K562 (cell line): ENCODE results near the gene NLRP5. TPM values are rescaled to one million over a fixed set of nuclear protein-coding genes. Genes with fewer than 3 reads are reported as not detected.
A peak's percentile ranks its signal among the peaks of the same experiment; 100 is the strongest.

Source experiments
- ATAC-seq: fragments of 200-7000 bp; cut with Tn5 transposase; 3 replicates; pipeline ENCODE4 v1.9.1; 2020; ENCODE audit warnings: moderate library complexity
- BruUV-seq: library from RNA; stranded (reverse); fragments of 400-500 nt; replicated peaks from 2 replicates; lab custom pipeline; 2021; lab: Mats Ljungman, UMichigan
- CTCF ChIA-PET: fragments of 300-600 bp; formaldehyde crosslinking; extraction: SDS; loops from one replicate; lab custom pipeline; 2021; ENCODE audit warnings: low intra/inter-chr PET ratio; lab: Yijun Ruan, JAX
- POLR2A ChIA-PET: fragments of 300-600, 350-650 bp; sonication (Branson Sonifier 250); formaldehyde crosslinking; extraction: SDS; loops from one replicate; lab custom pipeline; 2021; ENCODE audit warnings: antibody characterized with exemption, inconsistent platforms; lab: Yijun Ruan, JAX
- DNase-seq, 4 experiments: peaks; one replicate each; pipeline versions ENCODE4 v3.0.0 to v3.0.0-alpha.2; 2011 to 2018; ENCODE audit warnings: low spot score in 3 of 4, mixed read lengths in 3 of 4; ENCODE audit errors: extremely low read depth in 1 of 4
- FAIRE-seq: peaks from 2 replicates; lab custom pipeline; 2011; peaks lifted over from hg19 to GRCh38; lab: Jason Lieb, UNC
- H2AFZ ChIP-seq: 2 replicates; pipeline ENCODE4 v1.6.0; 2011; ENCODE audit warnings: low read depth, low read length, control low read depth, inconsistent platforms
- H3K27ac ChIP-seq: fragments of 200-600 bp; 3 replicates; pipeline ENCODE4 v1.8.0; 2011; ENCODE audit warnings: low read depth, mild to moderate bottlenecking, control low read depth, inconsistent platforms, low read length, moderate library complexity, mixed read lengths; ENCODE audit errors: extremely low read depth
- H3K27me3 ChIP-seq, 2 experiments: fragments of 300-600 bp in 1 of 2; 2 replicates in 1 of 2; 3 replicates in 1 of 2; pipeline versions ENCODE4 v1.6.0 to v1.8.0; 2011; ENCODE audit warnings: inconsistent platforms in 2 of 2, low read length in 2 of 2, mild to moderate bottlenecking in 1 of 2, mixed read lengths in 1 of 2, moderate library complexity in 1 of 2; ENCODE audit not compliant: control insufficient read depth in 2 of 2, insufficient read depth in 2 of 2
- H3K36me3 ChIP-seq: fragments of 300-600 bp; 3 replicates; pipeline ENCODE4 v1.8.0; 2011; ENCODE audit warnings: mild to moderate bottlenecking, low read length, inconsistent platforms; ENCODE audit not compliant: control insufficient read depth, insufficient read depth
- H3K4me1 ChIP-seq, 2 experiments: fragments of 200-600 bp in 1 of 2; replicated peaks in 1 of 2; 2 replicates in 1 of 2; 3 replicates in 1 of 2; pipeline versions ENCODE4 v1.5.1 to v1.8.0; 2011; ENCODE audit warnings: inconsistent platforms in 2 of 2, low read length in 2 of 2, mild to moderate bottlenecking in 1 of 2, mixed read lengths in 1 of 2, moderate library complexity in 1 of 2; ENCODE audit not compliant: control insufficient read depth in 2 of 2, insufficient read depth in 2 of 2
- H3K4me2 ChIP-seq: 2 replicates; pipeline ENCODE4 v1.6.1; 2011; ENCODE audit warnings: low read length, control low read depth, inconsistent platforms, mixed read lengths; ENCODE audit not compliant: insufficient read depth
- H3K4me3 ChIP-seq: fragments of 200-600 bp; sonication (generic), shearing (Covaris generic); 2 replicates; pipeline ENCODE4 v1.5.1; 2016; ENCODE audit warnings: control low read depth, inconsistent platforms
- H3K79me2 ChIP-seq: fragments of 200-600 bp; 3 replicates; pipeline ENCODE4 v1.8.0; 2011; ENCODE audit warnings: low read length, inconsistent platforms; ENCODE audit not compliant: control insufficient read depth, insufficient read depth
- H3K9ac ChIP-seq, 2 experiments: 2 replicates each; pipeline versions ENCODE4 v1.6.0 to v1.6.1; 2011; ENCODE audit warnings: low read depth in 2 of 2, low read length in 2 of 2, control low read depth in 1 of 2, inconsistent platforms in 1 of 2, mild to moderate bottlenecking in 1 of 2, mixed read lengths in 1 of 2; ENCODE audit not compliant: insufficient read depth in 1 of 2
- H3K9me1 ChIP-seq: one replicate; pipeline ENCODE4 v1.6.0; 2011; ENCODE audit warnings: inconsistent platforms, mild to moderate bottlenecking, low read length, moderate library complexity; ENCODE audit not compliant: control insufficient read depth, insufficient read depth
- H3K9me3 ChIP-seq: replicated peaks from 2 replicates; pipeline ENCODE4 v1.5.1; 2011; ENCODE audit warnings: low read depth, low read length, inconsistent platforms; ENCODE audit not compliant: control insufficient read depth, insufficient read depth
- H4K20me1 ChIP-seq: replicated peaks from 2 replicates; pipeline ENCODE4 v1.6.1; 2011; ENCODE audit warnings: low read length, inconsistent platforms, mixed read lengths; ENCODE audit not compliant: control insufficient read depth, insufficient read depth
- C11orf30 ChIP-seq: fragments of 450-650 bp; IDR thresholded peaks from 2 replicates; pipeline ENCODE4 v1.6.1; 2016; ENCODE audit warnings: low read depth, mild to moderate bottlenecking
- DNMT1 ChIP-seq: fragments of 450-650 bp; IDR thresholded peaks from 2 replicates; pipeline ENCODE4 v1.6.1; 2016; ENCODE audit warnings: antibody characterized with exemption, mild to moderate bottlenecking
- GABPA ChIP-seq: fragments of 200-800 bp; sonication (Bioruptor generic); conservative IDR thresholded peaks from 2 replicates; pipeline ENCODE4 v1.6.1; 2016; ENCODE audit warnings: low read depth, missing genetic modification characterization, missing compliant biosample characterization
- GABPB2 ChIP-seq: fragments of 250-450 bp; sonication (Bioruptor Pico); conservative IDR thresholded peaks from 2 replicates; pipeline ENCODE4 v1.5.1; 2021; ENCODE audit warnings: mild to moderate bottlenecking
- MCM7 ChIP-seq, 2 experiments: fragments of 450-650 bp; IDR thresholded peaks; 2 replicates each; pipeline ENCODE4 v1.6.1; 2016 to 2018
- MTA1 ChIP-seq: fragments of 450-650 bp; IDR thresholded peaks from 2 replicates; pipeline ENCODE4 v1.6.1; 2017; ENCODE audit warnings: borderline replicate concordance
- MXI1 ChIP-seq: IDR thresholded peaks from 2 replicates; pipeline ENCODE4 v1.6.1; 2011; ENCODE audit warnings: low read depth, mild to moderate bottlenecking, improper control_type of control experiment, low read length
- PCBP1 ChIP-seq: fragments of 200-400 bp; formaldehyde crosslinking; IDR thresholded peaks from 2 replicates; pipeline ENCODE4 v1.6.1; 2018; ENCODE audit warnings: mild to moderate bottlenecking, low read depth, low read length; ENCODE audit not compliant: poor library complexity, severe bottlenecking
- PTRF ChIP-seq: fragments of 450-650 bp; IDR thresholded peaks from 2 replicates; pipeline ENCODE4 v1.6.1; 2016; ENCODE audit warnings: mild to moderate bottlenecking, missing genetic modification characterization, missing compliant biosample characterization
- RBM22 ChIP-seq: fragments of 200-400 bp; formaldehyde crosslinking; IDR thresholded peaks from 2 replicates; pipeline ENCODE4 v1.6.1; 2018; ENCODE audit warnings: low read length, low read depth; ENCODE audit not compliant: poor library complexity, severe bottlenecking
- SMARCC2 ChIP-seq: fragments of 450-650 bp; IDR thresholded peaks from 2 replicates; pipeline ENCODE4 v1.6.1; 2017; ENCODE audit warnings: antibody characterized with exemption, moderate library complexity, mild to moderate bottlenecking, low read depth
- ZFPM2 ChIP-seq: fragments of 250-450 bp; sonication (Bioruptor Pico); IDR thresholded peaks from 2 replicates; pipeline ENCODE4 v1.5.1; 2022; ENCODE audit warnings: mild to moderate bottlenecking
- ZNF224 ChIP-seq: sonication (generic); formaldehyde crosslinking; IDR thresholded peaks from 2 replicates; pipeline ENCODE4 v1.8.0; 2022; ENCODE audit warnings: mild to moderate bottlenecking, missing genetic modification reagents
- ZNF436 ChIP-seq: fragments of 250-450, 450-650 bp; sonication (Bioruptor Pico); formaldehyde crosslinking; IDR thresholded peaks from 2 replicates; pipeline ENCODE4 v1.7.0; 2020; ENCODE audit warnings: mild to moderate bottlenecking
- ZNF707 ChIP-seq: fragments of 250-450 bp; sonication (Bioruptor Pico); conservative IDR thresholded peaks from 2 replicates; pipeline ENCODE4 v1.8.0; 2022; ENCODE audit warnings: inconsistent platforms, mild to moderate bottlenecking, moderate library complexity
- WGBS: fragments of 100-300 bp; shearing (Covaris generic); methylation state at CpG from one replicate; pipeline ENCODE4 v1.1.6; 2016; ENCODE audit warnings: low coverage, mixed read lengths; ENCODE audit not compliant: insufficient coverage; ENCODE audit errors: missing lambda C conversion rate; 5-methylcytosine and 5-hydroxymethylcytosine counted together
- in situ Hi-C: fragments of 300-500 bp; cut with MboI; formaldehyde crosslinking; loops from 4 replicates; pipeline ENCODE4 v1.15.0; 2018; ENCODE audit warnings: inconsistent platforms, mixed read lengths
- intact Hi-C: fragments of 100-400 bp; cut with micrococcal nuclease; formaldehyde crosslinking; loops from 2 replicates; pipeline ENCODE4 v1.14.2; 2022
- polyA plus RNA-seq, 8 experiments: library from polyadenylated mRNA; depleted of rRNA in 4 of 8; stranded (reverse) in 5 of 8; unstranded in 3 of 8; fragments of >200 nt; fragmentation: Nextera tagmentation in 2 of 8; fragmentation: Illumina TruSeq in 1 of 8; extraction: Ambion mirVana in 2 of 8; extraction: Trizol in 1 of 8; gene quantifications; 2 replicates each; pipeline versions ENCODE4 v1.2.1 to v1.2.3, GENCODE V29; 2011 to 2014; ENCODE audit warnings: inconsistent platforms in 1 of 8, missing spikeins in 1 of 8
- total RNA-seq, 7 experiments: library from RNA; depleted of rRNA in 6 of 7; stranded (reverse); fragments of >200 nt in 6 of 7; fragmentation: Illumina TruSeq in 2 of 7; extraction: Trizol in 2 of 7; gene quantifications; 2 replicates each; pipeline versions ENCODE4 v1.2.1 to v1.2.3, GENCODE V29; 2011 to 2021; ENCODE audit warnings: low replicate concordance in 1 of 7
- TF ChIP-seq, protein P1 (sequence below): fragments of 450-650 bp; formaldehyde crosslinking; IDR thresholded peaks from 2 replicates; pipeline ENCODE4 v1.4.0; 2022; ENCODE audit warnings: missing genetic modification characterization
- TF ChIP-seq, protein P2 (sequence below): fragments of 450-650 bp; IDR thresholded peaks from 2 replicates; pipeline ENCODE4 v1.6.1; 2016; ENCODE audit warnings: missing biosample characterization, missing genetic modification characterization
- TF ChIP-seq, protein P3 (sequence below): sonication (generic); formaldehyde crosslinking; IDR thresholded peaks from 2 replicates; pipeline ENCODE4 v1.9.0; 2022; ENCODE audit warnings: mild to moderate bottlenecking, missing genetic modification reagents
- TF ChIP-seq, protein P4 (sequence below): sonication (generic); IDR thresholded peaks from 2 replicates; pipeline ENCODE4 v1.6.1; 2016

Gene NLRP5
- total and polyA plus RNA-seq, 9 of the 15 experiments (the other 6 are each of a cell fraction or from before 2014, with no cell fraction given) = 0.04 to 0.07 TPM; not detected in 7

DNA sequence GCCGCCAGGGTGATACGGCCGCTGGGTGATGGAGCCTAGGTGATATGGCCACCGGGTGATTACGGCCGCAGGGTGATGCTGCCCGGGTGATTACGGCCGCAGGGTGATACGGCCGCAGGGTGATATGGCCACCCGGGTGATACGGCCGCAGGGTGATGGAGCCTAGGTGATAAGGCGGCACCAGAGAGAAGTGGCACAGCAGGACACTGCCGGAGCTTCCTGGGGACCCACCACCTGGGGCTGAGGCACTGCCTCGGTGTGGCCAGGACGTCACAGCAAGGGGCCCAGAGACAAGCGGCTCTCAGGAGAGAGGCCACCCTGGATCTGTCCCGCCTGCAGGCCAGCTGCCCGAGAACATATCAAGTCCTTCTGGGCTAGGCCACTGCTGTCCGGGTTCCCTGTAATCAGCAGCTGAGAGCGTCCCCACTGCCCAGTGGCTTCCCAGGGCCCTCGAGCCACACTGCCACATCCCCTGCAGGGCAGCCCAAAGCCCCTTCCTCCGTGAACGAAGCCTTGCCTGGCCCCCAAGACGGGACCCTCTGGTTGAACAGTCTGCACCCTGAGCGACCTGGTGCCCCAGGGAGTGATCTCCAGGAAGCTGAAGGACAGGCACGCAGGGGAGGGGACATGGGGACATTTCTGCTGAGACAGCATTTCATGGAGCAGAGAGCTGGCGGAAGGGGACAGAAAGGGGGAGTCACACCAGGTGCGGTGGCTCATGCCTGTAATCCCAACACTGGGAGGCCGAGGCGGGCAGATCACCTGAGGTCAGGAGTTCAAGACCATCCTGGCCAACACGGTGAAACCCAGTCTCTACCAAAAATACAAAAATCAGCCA lies 112.4 kb downstream of the NLRP5 start:
- Histone ChIP-seq H3K36me3 (peaks cover 80% of the 10 kb centered on the region), H3K9me3 (peaks cover 2% of the 10 kb centered on the region; the same call in 1 of the 2 replicates), H3K27me3 (no peaks in the 10 kb centered on the region), H2AFZ (no peak overlapping the region), H3K4me1 (peaks cover 0 to 22% of the 10 kb centered on the region in 2 experiments; a peak in 1 of 5 replicates), H3K79me2 (peaks cover 66% of the 10 kb centered on the region), H3K27ac (no peak overlapping the region), H3K9ac (no peak overlapping the region), H3K4me2 (no peak overlapping the region), H3K4me3 (no peak overlapping the region), H3K9me1 (no peaks in the 10 kb centered on the region), H4K20me1 (no peaks in the 10 kb centered on the region)
- intact Hi-C loops (no loop called here), in situ Hi-C loops (no loop called here)
- ATAC-seq (no peak), FAIRE-seq (no peak), DNase-seq (no peak)
- ChIA-PET CTCF (no interaction called here), POLR2A (no interaction called here)
- no TSS peak for BruUV-seq
- 98% methylated on average over 20 of the region's 34 CpGs for WGBS
- TF ChIP-seq GABPB2 (CRISPR knock-in tag) (no peak), RBM22 (peak; percentile 37), PCBP1 (no peak), DNMT1 (no peak), ZNF436 (CRISPR knock-in tag) (no peak), GABPA (tag) (no peak), SMARCC2 (no peak), ZNF707 (CRISPR knock-in tag) (no peak), ZNF224 (CRISPR knock-in tag) (no peak), MXI1 (no peak), C11orf30 (peak; percentile 76), ZFPM2 (CRISPR knock-in tag) (no peak), PTRF (tag) (no peak), MCM7 (IDR thresholded peaks at IDR 0.05) (no peak), MTA1 (no peak)
- TF ChIP-seq, protein P1, sequence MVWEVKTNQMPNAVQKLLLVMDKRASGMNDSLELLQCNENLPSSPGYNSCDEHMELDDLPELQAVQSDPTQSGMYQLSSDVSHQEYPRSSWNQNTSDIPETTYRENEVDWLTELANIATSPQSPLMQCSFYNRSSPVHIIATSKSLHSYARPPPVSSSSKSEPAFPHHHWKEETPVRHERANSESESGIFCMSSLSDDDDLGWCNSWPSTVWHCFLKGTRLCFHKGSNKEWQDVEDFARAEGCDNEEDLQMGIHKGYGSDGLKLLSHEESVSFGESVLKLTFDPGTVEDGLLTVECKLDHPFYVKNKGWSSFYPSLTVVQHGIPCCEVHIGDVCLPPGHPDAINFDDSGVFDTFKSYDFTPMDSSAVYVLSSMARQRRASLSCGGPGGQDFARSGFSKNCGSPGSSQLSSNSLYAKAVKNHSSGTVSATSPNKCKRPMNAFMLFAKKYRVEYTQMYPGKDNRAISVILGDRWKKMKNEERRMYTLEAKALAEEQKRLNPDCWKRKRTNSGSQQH (CRISPR knock-in tag) = no peak
- TF ChIP-seq, protein P2, sequence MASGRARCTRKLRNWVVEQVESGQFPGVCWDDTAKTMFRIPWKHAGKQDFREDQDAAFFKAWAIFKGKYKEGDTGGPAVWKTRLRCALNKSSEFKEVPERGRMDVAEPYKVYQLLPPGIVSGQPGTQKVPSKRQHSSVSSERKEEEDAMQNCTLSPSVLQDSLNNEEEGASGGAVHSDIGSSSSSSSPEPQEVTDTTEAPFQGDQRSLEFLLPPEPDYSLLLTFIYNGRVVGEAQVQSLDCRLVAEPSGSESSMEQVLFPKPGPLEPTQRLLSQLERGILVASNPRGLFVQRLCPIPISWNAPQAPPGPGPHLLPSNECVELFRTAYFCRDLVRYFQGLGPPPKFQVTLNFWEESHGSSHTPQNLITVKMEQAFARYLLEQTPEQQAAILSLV (tag) = no peak
- TF ChIP-seq, protein P3, sequence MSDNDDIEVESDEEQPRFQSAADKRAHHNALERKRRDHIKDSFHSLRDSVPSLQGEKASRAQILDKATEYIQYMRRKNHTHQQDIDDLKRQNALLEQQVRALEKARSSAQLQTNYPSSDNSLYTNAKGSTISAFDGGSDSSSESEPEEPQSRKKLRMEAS (CRISPR knock-in tag) = no peak
- TF ChIP-seq, protein P4, sequence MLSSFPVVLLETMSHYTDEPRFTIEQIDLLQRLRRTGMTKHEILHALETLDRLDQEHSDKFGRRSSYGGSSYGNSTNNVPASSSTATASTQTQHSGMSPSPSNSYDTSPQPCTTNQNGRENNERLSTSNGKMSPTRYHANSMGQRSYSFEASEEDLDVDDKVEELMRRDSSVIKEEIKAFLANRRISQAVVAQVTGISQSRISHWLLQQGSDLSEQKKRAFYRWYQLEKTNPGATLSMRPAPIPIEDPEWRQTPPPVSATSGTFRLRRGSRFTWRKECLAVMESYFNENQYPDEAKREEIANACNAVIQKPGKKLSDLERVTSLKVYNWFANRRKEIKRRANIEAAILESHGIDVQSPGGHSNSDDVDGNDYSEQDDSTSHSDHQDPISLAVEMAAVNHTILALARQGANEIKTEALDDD = no peak
